Mesenchymal stem cell (in vitro differentiated cells and primary cell): ENCODE measurements around the gene PLXNC1.

Experiments used
- DNase-seq: peaks from one replicate; pipeline ENCODE4 v3.0.0-alpha.2; 2013
- H2AFZ ChIP-seq: one replicate; pipeline ENCODE4 v1.6.1; 2013; ENCODE audit warnings: low read depth, mild to moderate bottlenecking, control low read depth, inconsistent platforms, low read length, moderate library complexity
- H2AK5ac ChIP-seq: 2 replicates; pipeline ENCODE4 v1.6.1; 2013; ENCODE audit warnings: low read length, moderate library complexity, mild to moderate bottlenecking, inconsistent platforms; ENCODE audit not compliant: severe bottlenecking
- H2BK120ac ChIP-seq: one replicate; pipeline ENCODE4 v1.6.1; 2013; ENCODE audit warnings: low read depth, mild to moderate bottlenecking, inconsistent platforms, low read length, moderate library complexity
- H2BK12ac ChIP-seq, 2 experiments: one replicate each; pipeline ENCODE4 v1.6.1; 2013; ENCODE audit warnings: inconsistent platforms in 2 of 2, low read length in 2 of 2, mild to moderate bottlenecking in 2 of 2, moderate library complexity in 2 of 2, control low read depth in 1 of 2
- H2BK15ac ChIP-seq: one replicate; pipeline ENCODE4 v1.6.1; 2013; ENCODE audit warnings: mild to moderate bottlenecking, low read depth, inconsistent platforms; ENCODE audit not compliant: poor library complexity, severe bottlenecking
- H2BK5ac ChIP-seq: 2 replicates; pipeline ENCODE4 v1.6.1; 2013; ENCODE audit warnings: low read depth, mild to moderate bottlenecking, low read length, control low read depth, inconsistent platforms; ENCODE audit not compliant: poor library complexity, severe bottlenecking
- H3K14ac ChIP-seq, 2 experiments: one replicate each; pipeline ENCODE4 v1.6.1; 2013; ENCODE audit warnings: inconsistent platforms in 2 of 2, low read length in 2 of 2, control low read depth in 1 of 2, mild to moderate bottlenecking in 1 of 2, moderate library complexity in 1 of 2
- H3K18ac ChIP-seq, 2 experiments: one replicate each; pipeline ENCODE4 v1.6.1; 2013; ENCODE audit warnings: inconsistent platforms in 2 of 2, low read length in 2 of 2, control low read depth in 1 of 2, low read depth in 1 of 2, mild to moderate bottlenecking in 1 of 2
- H3K23ac ChIP-seq, 2 experiments: one replicate each; pipeline ENCODE4 v1.6.1; 2013; ENCODE audit warnings: inconsistent platforms in 2 of 2, low read length in 2 of 2, mild to moderate bottlenecking in 2 of 2, moderate library complexity in 2 of 2, control low read depth in 1 of 2
- H3K27ac ChIP-seq: 2 replicates; pipeline ENCODE4 v1.5.1; 2013; ENCODE audit warnings: mild to moderate bottlenecking, moderate library complexity, low read length, control low read depth, inconsistent platforms; ENCODE audit not compliant: poor library complexity, severe bottlenecking
- H3K27me3 ChIP-seq, 2 experiments: 2 replicates each; pipeline versions ENCODE4 v1.6.1 to v1.7.0; 2013; ENCODE audit warnings: low read length in 2 of 2, mild to moderate bottlenecking in 2 of 2, moderate library complexity in 2 of 2, control low read depth in 1 of 2, inconsistent platforms in 1 of 2; ENCODE audit not compliant: control insufficient read depth in 1 of 2, insufficient read depth in 1 of 2
- H3K36me3 ChIP-seq, 2 experiments: 2 replicates each; pipeline versions ENCODE4 v1.6.1 to v1.7.0; 2013; ENCODE audit warnings: low read length in 2 of 2, control low read depth in 1 of 2, inconsistent platforms in 1 of 2, low read depth in 1 of 2, mild to moderate bottlenecking in 1 of 2; ENCODE audit not compliant: insufficient read depth in 2 of 2, control insufficient read depth in 1 of 2
- H3K4ac ChIP-seq, 2 experiments: one replicate each; pipeline ENCODE4 v1.6.1; 2013; ENCODE audit warnings: inconsistent platforms in 2 of 2, low read length in 2 of 2, mild to moderate bottlenecking in 2 of 2, moderate library complexity in 2 of 2, control low read depth in 1 of 2, low read depth in 1 of 2
- H3K4me1 ChIP-seq: 2 replicates; pipeline ENCODE4 v1.6.1; 2013; ENCODE audit warnings: low read depth, low read length, control low read depth; ENCODE audit not compliant: control insufficient read depth, insufficient read depth
- H3K4me2 ChIP-seq: 2 replicates; pipeline ENCODE4 v1.6.1; 2013; ENCODE audit warnings: low read length, mild to moderate bottlenecking, inconsistent platforms; ENCODE audit not compliant: poor library complexity, severe bottlenecking
- H3K4me3 ChIP-seq, 2 experiments: 2 replicates each; pipeline versions ENCODE4 v1.5.1 to v1.7.0; 2013; ENCODE audit warnings: low read length in 2 of 2, mild to moderate bottlenecking in 2 of 2, control low read depth in 1 of 2, low read depth in 1 of 2; ENCODE audit not compliant: insufficient read depth in 1 of 2
- H3K79me1 ChIP-seq: replicated peaks from 2 replicates; pipeline ENCODE4 v1.6.1; 2013; ENCODE audit warnings: mild to moderate bottlenecking, control low read depth, low read length, inconsistent platforms; ENCODE audit not compliant: poor library complexity, severe bottlenecking
- H3K9ac ChIP-seq: 2 replicates; pipeline ENCODE4 v1.7.0; 2013; ENCODE audit warnings: mild to moderate bottlenecking, low read length, moderate library complexity
- H3K9me3 ChIP-seq: 2 replicates; pipeline ENCODE4 v1.7.0; 2013; ENCODE audit warnings: mild to moderate bottlenecking, low read length; ENCODE audit not compliant: control insufficient read depth
- H4K8ac ChIP-seq: one replicate; pipeline ENCODE4 v1.6.1; 2013; ENCODE audit warnings: inconsistent platforms, mild to moderate bottlenecking, low read length, moderate library complexity
- H4K91ac ChIP-seq: one replicate; pipeline ENCODE4 v1.6.1; 2013; ENCODE audit warnings: mild to moderate bottlenecking, low read length, inconsistent platforms
- WGBS: methylation state at CpG from one replicate; pipeline ENCODE4 v1.1.7; 2013; ENCODE audit warnings: mixed read lengths; 5-methylcytosine and 5-hydroxymethylcytosine counted together

The PLXNC1 gene

GRCh38 chr12:94219622-94220302, 71.4 kb downstream of the PLXNC1 start:
- no peak overlapping the region for H4K8ac ChIP-seq
- no peak overlapping the region for H3K4me3 ChIP-seq
- H2BK12ac ChIP-seq: no peak overlapping the region
- no peaks in the 10 kb centered on the region for H3K9me3 ChIP-seq
- no peak for DNase-seq
- H3K4me2 ChIP-seq: no peak overlapping the region
- H3K4ac ChIP-seq: no peak overlapping the region
- no peak overlapping the region for H3K23ac ChIP-seq
- H2AFZ ChIP-seq: no peak overlapping the region
- H3K14ac ChIP-seq: no peak overlapping the region
- no peaks in the 10 kb centered on the region for H3K79me1 ChIP-seq
- WGBS: 100% methylated on average over 1 of the region's 2 CpGs
- peaks cover 0 to 9% of the 10 kb centered on the region in 2 experiments for H3K27me3 ChIP-seq
- H2BK5ac ChIP-seq: no peak overlapping the region
- H3K4me1 ChIP-seq: no peaks in the 10 kb centered on the region
- no peak overlapping the region for H2AK5ac ChIP-seq
- no peak overlapping the region for H4K91ac ChIP-seq
- H3K27ac ChIP-seq: no peak overlapping the region
- no peak overlapping the region for H2BK15ac ChIP-seq
- no peak overlapping the region for H2BK120ac ChIP-seq
- H3K9ac ChIP-seq: no peak overlapping the region
- no peak overlapping the region for H3K18ac ChIP-seq
- peaks cover 0 to 4% of the 10 kb centered on the region in 2 experiments for H3K36me3 ChIP-seq

GRCh38 chr12:94220804-94221203, 72.4 kb downstream of the PLXNC1 start:
- no peak overlapping the region for H4K91ac ChIP-seq
- H3K23ac ChIP-seq: no peak overlapping the region
- no peaks in the 10 kb centered on the region for H3K9me3 ChIP-seq
- DNase-seq: no peak
- H2AK5ac ChIP-seq: no peak overlapping the region
- no peak overlapping the region for H3K18ac ChIP-seq
- no peak overlapping the region for H3K4ac ChIP-seq
- no peak overlapping the region for H3K9ac ChIP-seq
- no peak overlapping the region for H3K27ac ChIP-seq
- H2BK120ac ChIP-seq: no peak overlapping the region
- H2BK12ac ChIP-seq: no peak overlapping the region
- H3K27me3 ChIP-seq: peaks cover 0 to 19% of the 10 kb centered on the region in 2 experiments
- H2BK5ac ChIP-seq: no peak overlapping the region
- no peak overlapping the region for H4K8ac ChIP-seq
- no peak overlapping the region for H2BK15ac ChIP-seq
- no peak overlapping the region for H3K14ac ChIP-seq
- no peak overlapping the region for H2AFZ ChIP-seq
- no peaks in the 10 kb centered on the region for H3K79me1 ChIP-seq
- no peak overlapping the region for H3K4me3 ChIP-seq
- WGBS: 95% methylated on average over 5 of the region's 5 CpGs
- no peaks in the 10 kb centered on the region for H3K4me1 ChIP-seq
- H3K4me2 ChIP-seq: no peak overlapping the region
- H3K36me3 ChIP-seq: peaks cover 0 to 4% of the 10 kb centered on the region in 2 experiments

GRCh38 chr12:94222351-94223084, 74.1 kb downstream of the PLXNC1 start:
- H2BK15ac ChIP-seq: no peak overlapping the region
- no peaks in the 10 kb centered on the region for H3K79me1 ChIP-seq
- H3K4me1 ChIP-seq: no peaks in the 10 kb centered on the region
- H3K4me3 ChIP-seq: no peak overlapping the region
- no peak overlapping the region for H3K9ac ChIP-seq
- no peak overlapping the region for H4K91ac ChIP-seq
- DNase-seq: no peak
- no peak overlapping the region for H2AK5ac ChIP-seq
- H3K4me2 ChIP-seq: no peak overlapping the region
- H4K8ac ChIP-seq: no peak overlapping the region
- H3K4ac ChIP-seq: no peak overlapping the region
- H3K27ac ChIP-seq: no peak overlapping the region
- H3K27me3 ChIP-seq: peaks cover 0 to 22% of the 10 kb centered on the region in 2 experiments
- peaks cover 0 to 6% of the 10 kb centered on the region in 2 experiments for H3K36me3 ChIP-seq
- WGBS: 97% methylated on average over 2 of the region's 4 CpGs
- H3K14ac ChIP-seq: no peak overlapping the region
- H2BK120ac ChIP-seq: no peak overlapping the region
- H2BK12ac ChIP-seq: no peak overlapping the region
- no peak overlapping the region for H3K18ac ChIP-seq
- H2AFZ ChIP-seq: no peak overlapping the region
- H2BK5ac ChIP-seq: no peak overlapping the region
- no peak overlapping the region for H3K23ac ChIP-seq
- H3K9me3 ChIP-seq: no peaks in the 10 kb centered on the region

GRCh38 chr12:94223842-94224241, 75.5 kb downstream of the PLXNC1 start:
- Histone ChIP-seq H4K91ac (no peak overlapping the region), H2BK120ac (no peak overlapping the region), H3K4me2 (no peak overlapping the region), H3K18ac (no peak overlapping the region), H2AK5ac (no peak overlapping the region), H3K9me3 (no peaks in the 10 kb centered on the region), H2BK15ac (no peak overlapping the region), H3K23ac (no peak overlapping the region), H3K27me3 (peaks cover 0 to 27% of the 10 kb centered on the region in 2 experiments), H2BK12ac (no peak overlapping the region), H3K4me1 (no peaks in the 10 kb centered on the region), H2AFZ (no peak overlapping the region), H4K8ac (no peak overlapping the region), H2BK5ac (no peak overlapping the region), H3K4ac (no peak overlapping the region), H3K9ac (no peak overlapping the region), H3K14ac (no peak overlapping the region), H3K79me1 (no peaks in the 10 kb centered on the region), H3K27ac (no peak overlapping the region), H3K4me3 (no peak overlapping the region), H3K36me3 (peaks cover 0 to 14% of the 10 kb centered on the region in 2 experiments)
- no peak for DNase-seq
- 87% methylated on average over 7 of the region's 7 CpGs for WGBS
